Measurements from ENCODE around the gene IL9R.

DNA sequence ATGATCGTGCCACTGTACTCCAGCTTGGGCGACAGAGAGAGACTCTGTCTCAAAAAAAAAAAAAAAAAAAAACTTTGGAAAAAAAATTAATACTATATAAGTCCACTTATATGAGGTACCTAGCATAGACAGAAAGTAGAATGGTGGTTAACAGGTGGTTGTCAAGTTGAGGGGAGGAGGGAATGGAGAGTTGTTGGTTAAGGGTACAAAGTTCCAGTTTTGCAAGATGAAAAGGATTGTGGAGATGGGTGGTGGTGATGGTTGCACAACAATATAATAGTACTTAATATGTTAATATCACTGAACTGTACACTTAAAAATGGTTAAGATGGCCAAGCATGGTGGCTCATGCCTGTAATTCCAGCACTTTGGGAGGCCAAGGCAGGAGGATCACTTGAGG lies 4.1 kb upstream of the IL9R start:
- TF ChIP-seq, protein P1, sequence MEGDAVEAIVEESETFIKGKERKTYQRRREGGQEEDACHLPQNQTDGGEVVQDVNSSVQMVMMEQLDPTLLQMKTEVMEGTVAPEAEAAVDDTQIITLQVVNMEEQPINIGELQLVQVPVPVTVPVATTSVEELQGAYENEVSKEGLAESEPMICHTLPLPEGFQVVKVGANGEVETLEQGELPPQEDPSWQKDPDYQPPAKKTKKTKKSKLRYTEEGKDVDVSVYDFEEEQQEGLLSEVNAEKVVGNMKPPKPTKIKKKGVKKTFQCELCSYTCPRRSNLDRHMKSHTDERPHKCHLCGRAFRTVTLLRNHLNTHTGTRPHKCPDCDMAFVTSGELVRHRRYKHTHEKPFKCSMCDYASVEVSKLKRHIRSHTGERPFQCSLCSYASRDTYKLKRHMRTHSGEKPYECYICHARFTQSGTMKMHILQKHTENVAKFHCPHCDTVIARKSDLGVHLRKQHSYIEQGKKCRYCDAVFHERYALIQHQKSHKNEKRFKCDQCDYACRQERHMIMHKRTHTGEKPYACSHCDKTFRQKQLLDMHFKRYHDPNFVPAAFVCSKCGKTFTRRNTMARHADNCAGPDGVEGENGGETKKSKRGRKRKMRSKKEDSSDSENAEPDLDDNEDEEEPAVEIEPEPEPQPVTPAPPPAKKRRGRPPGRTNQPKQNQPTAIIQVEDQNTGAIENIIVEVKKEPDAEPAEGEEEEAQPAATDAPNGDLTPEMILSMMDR (IDR thresholded peaks at IDR 0.05; ENCODE audit: low read depth, low read length): no peak
- no peak for TF ChIP-seq EZH2phosphoT487 (IDR thresholded peaks at IDR 0.05; ENCODE audit: low read depth)

Data from OCI-LY3 (cell line).